Panc1 (cell line): ENCODE measurements around the gene MNX1. TPM values are rescaled to one million over a fixed set of nuclear protein-coding genes. Genes with fewer than 3 reads are reported as not detected.
A peak's percentile ranks its signal among the peaks of the same experiment; 100 is the strongest.

ENCODE experiments used
- ATAC-seq: fragments of 200-7000 bp; cut with Tn5 transposase; 2 replicates; pipeline ENCODE4 v1.9.1; 2020; ENCODE audit warnings: mild to moderate bottlenecking, moderate library complexity
- BruUV-seq: library from RNA; stranded (reverse); fragments of 400-500 nt; replicated peaks from 2 replicates; lab custom pipeline; 2021; lab: Mats Ljungman, UMichigan
- CTCF ChIA-PET: fragments of 300-600 bp; sonication (Branson Sonifier 250); formaldehyde crosslinking; loops from one replicate; lab custom pipeline; 2022; ENCODE audit warnings: antibody characterized with exemption; lab: Charles Lee
- POLR2A ChIA-PET: fragments of 300-600 bp; sonication (Branson Sonifier 250); formaldehyde crosslinking; loops from one replicate; lab custom pipeline; 2022; ENCODE audit warnings: antibody characterized with exemption; lab: Charles Lee
- DNase-seq: peaks from one replicate; pipeline ENCODE4 v3.0.0-alpha.2; 2010; ENCODE audit warnings: low read depth, low spot score
- H3K27ac ChIP-seq: 2 replicates; pipeline ENCODE4 v1.5.1; 2011; ENCODE audit warnings: mild to moderate bottlenecking, low read length, inconsistent platforms
- H3K27me3 ChIP-seq: fragments of 200-500 bp; sonication (Bioruptor generic); 2 replicates; pipeline ENCODE4 v1.6.0; 2014; ENCODE audit warnings: low read length, inconsistent platforms; ENCODE audit not compliant: control insufficient read depth, insufficient read depth
- H3K36me3 ChIP-seq: fragments of 200-500 bp; sonication (Bioruptor generic); 2 replicates; pipeline ENCODE4 v1.5.1; 2014; ENCODE audit warnings: inconsistent platforms, mild to moderate bottlenecking, low read length, moderate library complexity; ENCODE audit not compliant: control insufficient read depth, insufficient read depth
- H3K4me1 ChIP-seq: 2 replicates; pipeline ENCODE4 v1.5.1; 2011; ENCODE audit warnings: inconsistent platforms, mild to moderate bottlenecking, low read length, moderate library complexity; ENCODE audit not compliant: control insufficient read depth, insufficient read depth
- H3K4me3 ChIP-seq, 2 experiments: 2 replicates each; pipeline ENCODE4 v1.5.1; 2011 to 2012; ENCODE audit warnings: low read depth in 2 of 2, low read length in 2 of 2, mild to moderate bottlenecking in 2 of 2, inconsistent platforms in 1 of 2, moderate library complexity in 1 of 2
- H3K9me3 ChIP-seq: fragments of 200-500 bp; sonication (Bioruptor generic); 2 replicates; pipeline ENCODE4 v1.5.1; 2014; ENCODE audit warnings: low read depth, mild to moderate bottlenecking, inconsistent platforms, low read length, moderate library complexity; ENCODE audit not compliant: control insufficient read depth, insufficient read depth
- POLR2AphosphoS5 ChIP-seq: IDR thresholded peaks from 2 replicates; pipeline ENCODE4 v1.6.1; 2012; ENCODE audit warnings: mild to moderate bottlenecking, low read depth, low read length, moderate library complexity
- REST ChIP-seq, 2 experiments: IDR thresholded peaks; 2 replicates each; pipeline ENCODE4 v1.6.1; 2011 to 2012; ENCODE audit warnings: low read depth in 2 of 2, control low read depth in 1 of 2, low read length in 1 of 2, mild to moderate bottlenecking in 1 of 2, moderate library complexity in 1 of 2; ENCODE audit not compliant: insufficient read depth in 1 of 2
- SIN3A ChIP-seq: IDR thresholded peaks from 2 replicates; pipeline ENCODE4 v1.6.1; 2012; ENCODE audit warnings: low read depth, mild to moderate bottlenecking, low read length, moderate library complexity, borderline replicate concordance; ENCODE audit not compliant: insufficient read depth
- TCF7L2 ChIP-seq: IDR thresholded peaks from 2 replicates; pipeline ENCODE4 v1.6.1; 2011; ENCODE audit warnings: mild to moderate bottlenecking, low read depth, low read length, inconsistent platforms
- in situ Hi-C: cut with HindIII; loops from 2 replicates; pipeline ENCODE4 v1.10.0; 2016; ENCODE audit warnings: low sequenced_read_pairs, low pct_unique_long_range_greater_than_20kb
- intact Hi-C: fragments of 100-400 bp; cut with micrococcal nuclease; formaldehyde crosslinking; loops from one replicate; pipeline ENCODE4 v1.10.0; 2022; ENCODE audit not compliant: unreplicated experiment
- total RNA-seq: library from RNA; stranded (reverse); gene quantifications from one replicate; pipeline ENCODE4 v1.2.1, GENCODE V29; 2021; ENCODE audit not compliant: unreplicated experiment
- TF ChIP-seq, protein P1 (sequence below): fragments of 450-650 bp; IDR thresholded peaks from 2 replicates; pipeline ENCODE4 v1.5.1; 2017; ENCODE audit warnings: mild to moderate bottlenecking

MNX1 gene
- total RNA-seq, 1 experiment from 2014 or later: 3.6 TPM

GRCh38 chr7:157046681-157047080 lies 36.2 kb upstream of the MNX1 start:
- Histone ChIP-seq H3K27me3 (no peaks in the 10 kb centered on the region), H3K4me3 (no peak overlapping the region), H3K4me1 (peaks cover 6% of the 10 kb centered on the region; the same call in 1 of the 2 replicates), H3K27ac (no peak overlapping the region), H3K9me3 (no peaks in the 10 kb centered on the region), H3K36me3 (no peaks in the 10 kb centered on the region)
- DNase-seq: no peak
- peak; percentile 81 for ATAC-seq
- ChIA-PET POLR2A (no interaction called here), CTCF (no interaction called here)
- in situ Hi-C loops (no loop called here), intact Hi-C loops (no loop called here)
- BruUV-seq: no TSS peak
- TF ChIP-seq TCF7L2: no peak
- TF ChIP-seq SIN3A: no peak
- TF ChIP-seq REST (IDR thresholded peaks at IDR 0.05; ENCODE audit: insufficient read depth in 1 of 2, low read depth in 2 of 2, low read length in 1 of 2): no peak
- TF ChIP-seq, protein P1, sequence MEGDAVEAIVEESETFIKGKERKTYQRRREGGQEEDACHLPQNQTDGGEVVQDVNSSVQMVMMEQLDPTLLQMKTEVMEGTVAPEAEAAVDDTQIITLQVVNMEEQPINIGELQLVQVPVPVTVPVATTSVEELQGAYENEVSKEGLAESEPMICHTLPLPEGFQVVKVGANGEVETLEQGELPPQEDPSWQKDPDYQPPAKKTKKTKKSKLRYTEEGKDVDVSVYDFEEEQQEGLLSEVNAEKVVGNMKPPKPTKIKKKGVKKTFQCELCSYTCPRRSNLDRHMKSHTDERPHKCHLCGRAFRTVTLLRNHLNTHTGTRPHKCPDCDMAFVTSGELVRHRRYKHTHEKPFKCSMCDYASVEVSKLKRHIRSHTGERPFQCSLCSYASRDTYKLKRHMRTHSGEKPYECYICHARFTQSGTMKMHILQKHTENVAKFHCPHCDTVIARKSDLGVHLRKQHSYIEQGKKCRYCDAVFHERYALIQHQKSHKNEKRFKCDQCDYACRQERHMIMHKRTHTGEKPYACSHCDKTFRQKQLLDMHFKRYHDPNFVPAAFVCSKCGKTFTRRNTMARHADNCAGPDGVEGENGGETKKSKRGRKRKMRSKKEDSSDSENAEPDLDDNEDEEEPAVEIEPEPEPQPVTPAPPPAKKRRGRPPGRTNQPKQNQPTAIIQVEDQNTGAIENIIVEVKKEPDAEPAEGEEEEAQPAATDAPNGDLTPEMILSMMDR: no peak
- no peak for TF ChIP-seq POLR2AphosphoS5

GRCh38 chr7:157044943-157045660 lies 34.6 kb upstream of the MNX1 start:
- no TSS peak for BruUV-seq
- no peak overlapping the region for H3K27ac ChIP-seq
- DNase-seq (no peak), ATAC-seq (no peak)
- intact Hi-C loops: no loop called here
- H3K36me3 ChIP-seq: no peaks in the 10 kb centered on the region
- POLR2A ChIA-PET: no interaction called here
- H3K4me3 ChIP-seq: no peak overlapping the region
- in situ Hi-C loops: no loop called here
- peaks cover 6% of the 10 kb centered on the region; the same call in 1 of the 2 replicates for H3K4me1 ChIP-seq
- H3K27me3 ChIP-seq: no peaks in the 10 kb centered on the region
- no peaks in the 10 kb centered on the region for H3K9me3 ChIP-seq
- TF ChIP-seq, protein P1: no peak
- TF ChIP-seq REST (IDR thresholded peaks at IDR 0.05; ENCODE audit: insufficient read depth in 1 of 2, low read depth in 2 of 2, low read length in 1 of 2) (no peak), TCF7L2 (no peak), POLR2AphosphoS5 (no peak), SIN3A (no peak)
- CTCF ChIA-PET: interaction anchor here (0.6 kb wide), 1 partner anchor 37 kb away, joined by 11 read pairs; no protein-coding TSS in a partner anchor
